GM13976 (cell line): ENCODE data around the gene CSF2RB.

ENCODE experiments used
- DNase-seq: peaks from one replicate; pipeline ENCODE4 v3.0.0; 2012; ENCODE audit warnings: low spot score
- in situ Hi-C: fragments of 300-500 bp; cut with MboI; formaldehyde crosslinking; loops from one replicate; pipeline ENCODE4 v1.12.0; 2022; ENCODE audit warnings: low sequenced_read_pairs, mixed read lengths, inconsistent platforms; ENCODE audit not compliant: unreplicated experiment
- TF ChIP-seq, protein P1 (sequence below): IDR thresholded peaks from 2 replicates; pipeline ENCODE4 v1.5.1; 2012; ENCODE audit warnings: borderline replicate concordance, mild to moderate bottlenecking; ENCODE audit not compliant: insufficient read depth; ENCODE audit errors: extremely low read depth, missing control alignments, control extremely low read depth

CSF2RB gene

GRCh38 chr22:36928786-36929535 lies 15.5 kb downstream of the CSF2RB start:
- in situ Hi-C loops: no loop called here
- TF ChIP-seq, protein P1, sequence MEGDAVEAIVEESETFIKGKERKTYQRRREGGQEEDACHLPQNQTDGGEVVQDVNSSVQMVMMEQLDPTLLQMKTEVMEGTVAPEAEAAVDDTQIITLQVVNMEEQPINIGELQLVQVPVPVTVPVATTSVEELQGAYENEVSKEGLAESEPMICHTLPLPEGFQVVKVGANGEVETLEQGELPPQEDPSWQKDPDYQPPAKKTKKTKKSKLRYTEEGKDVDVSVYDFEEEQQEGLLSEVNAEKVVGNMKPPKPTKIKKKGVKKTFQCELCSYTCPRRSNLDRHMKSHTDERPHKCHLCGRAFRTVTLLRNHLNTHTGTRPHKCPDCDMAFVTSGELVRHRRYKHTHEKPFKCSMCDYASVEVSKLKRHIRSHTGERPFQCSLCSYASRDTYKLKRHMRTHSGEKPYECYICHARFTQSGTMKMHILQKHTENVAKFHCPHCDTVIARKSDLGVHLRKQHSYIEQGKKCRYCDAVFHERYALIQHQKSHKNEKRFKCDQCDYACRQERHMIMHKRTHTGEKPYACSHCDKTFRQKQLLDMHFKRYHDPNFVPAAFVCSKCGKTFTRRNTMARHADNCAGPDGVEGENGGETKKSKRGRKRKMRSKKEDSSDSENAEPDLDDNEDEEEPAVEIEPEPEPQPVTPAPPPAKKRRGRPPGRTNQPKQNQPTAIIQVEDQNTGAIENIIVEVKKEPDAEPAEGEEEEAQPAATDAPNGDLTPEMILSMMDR: no peak

GRCh38 chr22:36929621-36930020 lies 16.2 kb downstream of the CSF2RB start:
- TF ChIP-seq, protein P1: no peak
- no peak for DNase-seq
- in situ Hi-C loops: no loop called here

More at GRCh38 chr22:36928786-36929535, 15.5 kb downstream of the CSF2RB start:
- peak; percentile 23 for DNase-seq

DNA sequence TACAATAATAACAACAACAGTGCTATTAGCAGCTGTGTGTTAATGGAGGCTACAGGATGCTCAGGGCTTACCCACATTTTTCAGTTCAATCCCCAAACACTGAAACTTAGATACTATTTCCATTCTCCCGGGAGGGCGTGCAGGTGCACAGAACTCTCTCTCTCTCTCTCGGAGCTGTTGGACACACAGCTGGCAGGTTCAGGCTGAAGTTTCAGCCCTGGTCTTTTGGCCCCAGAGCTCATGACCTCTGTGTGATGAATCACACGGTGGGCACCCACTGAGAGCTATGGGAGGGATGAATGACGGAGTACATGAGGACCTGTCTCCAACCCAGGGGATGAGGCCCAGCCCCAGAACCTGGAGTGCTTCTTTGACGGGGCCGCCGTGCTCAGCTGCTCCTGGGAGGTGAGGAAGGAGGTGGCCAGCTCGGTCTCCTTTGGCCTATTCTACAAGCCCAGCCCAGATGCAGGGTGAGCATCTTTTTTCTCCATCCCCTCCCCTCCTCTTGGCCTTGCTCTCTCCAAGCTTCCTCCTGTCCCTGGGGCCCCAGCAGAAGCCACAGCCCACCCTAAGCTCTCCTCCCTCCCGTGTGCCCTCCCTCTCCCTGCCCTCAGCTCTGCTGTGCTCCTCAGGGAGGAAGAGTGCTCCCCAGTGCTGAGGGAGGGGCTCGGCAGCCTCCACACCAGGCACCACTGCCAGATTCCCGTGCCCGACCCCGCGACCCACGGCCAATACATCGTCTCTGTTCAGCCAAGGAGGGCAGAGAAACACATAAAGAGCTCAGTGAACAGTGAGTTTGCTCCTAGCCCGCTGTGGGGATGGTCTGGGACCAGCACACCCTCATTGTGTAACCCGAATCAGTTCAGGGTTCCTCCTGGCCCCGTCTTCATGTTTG lies 16.9 kb downstream of the CSF2RB start:
- in situ Hi-C loops: no loop called here
- TF ChIP-seq, protein P1: no peak
- peak; percentile 19 for DNase-seq

- TF ChIP-seq, protein P1: no peak
- in situ Hi-C loops: no loop called here
- DNase-seq: peak; percentile 22
These were observed 18.0 kb downstream of the CSF2RB start for GRCh38 chr22:36931446-36931845.

GRCh38 chr22:36933629-36934417 lies 20.4 kb downstream of the CSF2RB start:
- in situ Hi-C loops: no loop called here
- TF ChIP-seq, protein P1: no peak
- peak; percentile 13 for DNase-seq
